ENCODE data around the gene PHLDA3.

Gene PHLDA3

DNA sequence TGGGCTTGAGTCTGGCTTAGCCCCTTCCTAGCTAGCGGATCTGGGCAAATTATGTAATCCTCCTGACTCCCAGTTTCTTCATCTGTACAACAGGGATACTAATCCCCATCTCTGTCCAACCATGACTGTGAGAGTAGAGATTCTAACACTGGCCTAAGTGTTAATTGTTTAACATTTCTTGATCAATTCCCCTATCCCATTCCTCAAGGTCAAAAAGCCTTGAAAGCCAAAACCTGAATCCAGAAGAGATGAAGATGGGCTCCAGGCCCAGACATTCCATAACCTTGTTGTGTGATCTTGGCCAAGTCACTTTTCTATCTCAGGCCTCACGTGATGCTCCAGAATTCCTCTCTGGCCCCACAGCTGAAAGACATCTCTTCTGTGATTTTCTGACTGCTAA, 18.8 kb upstream of the PHLDA3 start:
- no peaks in the 10 kb centered on the region for H3K9me3 ChIP-seq (ENCODE audit: control insufficient read depth, insufficient read depth, low read length)
- no peaks in the 10 kb centered on the region for H3K27me3 ChIP-seq (ENCODE audit: control insufficient read depth, low read length)
- no peak overlapping the region for H3K4me2 ChIP-seq (ENCODE audit: low read length)
- no peak overlapping the region for H3K4me3 ChIP-seq (ENCODE audit: low read length)
- TF ChIP-seq EZH2phosphoT487 (IDR thresholded peaks at IDR 0.05; ENCODE audit: borderline replicate concordance, low read length) (no peak), CTCF (IDR thresholded peaks at IDR 0.05; ENCODE audit: low read depth, low read length, poor library complexity, severe bottlenecking) (no peak)
- no peaks in the 10 kb centered on the region for H4K20me1 ChIP-seq (ENCODE audit: control insufficient read depth, insufficient read depth, low read depth, low read length)
- peaks cover 8% of the 10 kb centered on the region for H3K4me1 ChIP-seq (ENCODE audit: control insufficient read depth, low read length)
- H3K36me3 ChIP-seq (ENCODE audit: control insufficient read depth, low read length) = peaks cover 13% of the 10 kb centered on the region; the same call in 1 of the 2 replicates
- no peaks in the 10 kb centered on the region for H3F3A ChIP-seq (ENCODE audit: control insufficient read depth, insufficient read depth)
- H3K79me2 ChIP-seq (ENCODE audit: control insufficient read depth, low read length) = no peaks in the 10 kb centered on the region
- no peak overlapping the region for H3K27ac ChIP-seq (ENCODE audit: low read depth, low read length)
- H3K9me2 ChIP-seq (replicated peaks; ENCODE audit: control insufficient read depth, low read length) = no peaks in the 10 kb centered on the region

DNA sequence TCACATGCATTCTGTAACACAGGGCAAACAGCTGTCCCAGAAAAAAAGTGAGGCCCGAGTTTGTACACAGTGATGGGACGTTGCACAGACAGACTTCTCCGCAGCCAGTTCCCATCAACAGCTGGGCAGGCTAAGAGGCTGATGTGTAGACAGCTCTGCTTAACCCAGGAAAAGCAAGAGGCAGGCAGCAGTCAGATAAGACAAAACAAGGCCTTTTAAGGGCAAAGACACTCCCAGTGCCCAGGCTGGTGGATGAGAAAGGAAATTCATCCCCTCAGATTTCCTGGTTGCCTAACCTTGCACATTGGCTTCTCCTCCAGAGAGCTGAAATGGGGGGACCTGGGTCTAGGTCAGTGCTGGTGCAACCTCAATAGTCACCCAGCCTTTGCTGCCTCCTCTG, 17.2 kb upstream of the PHLDA3 start:
- Histone ChIP-seq H3K4me1 (ENCODE audit: control insufficient read depth, low read length) (peaks cover 22% of the 10 kb centered on the region), H3K4me2 (ENCODE audit: low read length) (no peak overlapping the region), H3F3A (ENCODE audit: control insufficient read depth, insufficient read depth) (no peaks in the 10 kb centered on the region), H3K27me3 (ENCODE audit: control insufficient read depth, low read length) (peaks cover 8% of the 10 kb centered on the region), H3K9me2 (replicated peaks; ENCODE audit: control insufficient read depth, low read length) (no peaks in the 10 kb centered on the region), H3K9me3 (ENCODE audit: control insufficient read depth, insufficient read depth, low read length) (no peaks in the 10 kb centered on the region), H3K36me3 (ENCODE audit: control insufficient read depth, low read length) (peaks cover 13% of the 10 kb centered on the region; the same call in 1 of the 2 replicates), H3K4me3 (ENCODE audit: low read length) (no peak overlapping the region), H4K20me1 (ENCODE audit: control insufficient read depth, insufficient read depth, low read depth, low read length) (no peaks in the 10 kb centered on the region), H3K27ac (ENCODE audit: low read depth, low read length) (no peak overlapping the region), H3K79me2 (ENCODE audit: control insufficient read depth, low read length) (no peaks in the 10 kb centered on the region)
- TF ChIP-seq CTCF (IDR thresholded peaks at IDR 0.05; ENCODE audit: low read depth, low read length, poor library complexity, severe bottlenecking) (no peak), EZH2phosphoT487 (IDR thresholded peaks at IDR 0.05; ENCODE audit: borderline replicate concordance, low read length) (no peak)

DNA sequence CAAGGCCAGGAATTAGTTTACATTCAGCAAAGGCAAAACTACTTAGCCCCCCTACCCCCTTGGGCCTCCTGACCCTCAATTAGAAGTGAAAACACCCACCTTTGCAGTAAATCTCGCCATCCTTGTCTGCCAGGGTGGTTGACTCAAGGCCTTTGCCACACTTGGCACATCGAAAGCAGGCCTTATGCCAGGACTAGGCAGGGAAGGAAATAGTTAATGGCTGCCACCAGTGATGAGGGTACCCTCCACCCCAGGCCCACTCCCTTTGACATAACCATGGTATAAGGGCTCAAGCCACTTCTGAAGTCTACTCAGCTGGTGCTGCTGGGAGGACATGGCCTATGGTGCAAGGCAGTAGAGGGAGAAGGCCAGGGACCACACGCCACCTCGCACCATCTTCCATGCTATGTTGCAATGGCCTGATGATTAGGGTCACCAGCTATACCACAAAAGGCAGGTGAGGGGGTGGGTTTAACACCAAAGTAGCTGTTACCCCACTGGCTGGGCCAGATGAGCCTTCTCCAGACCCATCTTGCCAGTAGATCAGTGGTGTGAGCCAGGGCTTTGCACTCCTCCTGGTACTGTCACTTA, 16.3 kb upstream of the PHLDA3 start:
- Histone ChIP-seq H3K9me2 (replicated peaks; ENCODE audit: control insufficient read depth, low read length) (no peaks in the 10 kb centered on the region), H3K4me1 (ENCODE audit: control insufficient read depth, low read length) (peaks cover 31% of the 10 kb centered on the region), H3K4me3 (ENCODE audit: low read length) (no peak overlapping the region), H3K27ac (ENCODE audit: low read depth, low read length) (no peak overlapping the region), H3K36me3 (ENCODE audit: control insufficient read depth, low read length) (peaks cover 13% of the 10 kb centered on the region; the same call in 1 of the 2 replicates), H3F3A (ENCODE audit: control insufficient read depth, insufficient read depth) (no peaks in the 10 kb centered on the region), H4K20me1 (ENCODE audit: control insufficient read depth, insufficient read depth, low read depth, low read length) (no peaks in the 10 kb centered on the region), H3K4me2 (ENCODE audit: low read length) (no peak overlapping the region), H3K27me3 (ENCODE audit: control insufficient read depth, low read length) (peaks cover 11% of the 10 kb centered on the region), H3K9me3 (ENCODE audit: control insufficient read depth, insufficient read depth, low read length) (no peaks in the 10 kb centered on the region), H3K79me2 (ENCODE audit: control insufficient read depth, low read length) (no peaks in the 10 kb centered on the region)
- TF ChIP-seq EZH2phosphoT487 (IDR thresholded peaks at IDR 0.05; ENCODE audit: borderline replicate concordance, low read length) = no peak
- TF ChIP-seq CTCF (IDR thresholded peaks at IDR 0.05; ENCODE audit: low read depth, low read length, poor library complexity, severe bottlenecking) = no peak

Data from DOHH2 (cell line).